WI38 (cell line): Measurements from ENCODE around the gene TRAPPC2B.
"Not testable (repeated sequence)": the region's sequence is repeated elsewhere in the genome, so short reads cannot be mapped to it uniquely, and the experiment has no call there.

Experiments used
- H3K4me3 ChIP-seq: 2 replicates; pipeline ENCODE4 v1.5.1; 2011; ENCODE audit warnings: low read depth, mild to moderate bottlenecking, control low read depth, low read length
- TF ChIP-seq, protein P1 (sequence below): IDR thresholded peaks from 2 replicates; pipeline ENCODE4 v1.5.1; 2012; ENCODE audit warnings: low read depth, mild to moderate bottlenecking, control low read depth, low read length

Gene TRAPPC2B

DNA sequence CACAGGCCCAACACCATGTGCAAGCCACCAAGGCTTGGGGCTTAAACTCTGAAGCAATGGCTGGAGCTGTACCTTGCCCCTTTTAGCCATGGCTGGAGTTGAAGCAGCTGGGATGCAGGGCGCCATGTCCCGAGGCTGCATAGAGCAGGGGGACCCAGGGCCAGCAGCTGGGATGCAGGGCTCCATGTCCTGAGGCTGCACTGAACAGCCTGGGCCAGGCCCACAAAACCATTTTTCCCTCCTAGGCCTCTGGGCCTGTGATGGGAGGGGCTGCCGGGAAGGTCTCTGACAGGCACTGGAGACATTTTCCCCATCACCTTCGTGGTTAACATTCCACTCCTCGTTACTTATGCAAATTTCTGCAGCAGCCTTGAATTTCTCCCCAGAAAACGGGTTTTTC lies 10.8 kb downstream of the TRAPPC2B start:
- H3K4me3 ChIP-seq = no peak overlapping the region
- TF ChIP-seq, protein P1, sequence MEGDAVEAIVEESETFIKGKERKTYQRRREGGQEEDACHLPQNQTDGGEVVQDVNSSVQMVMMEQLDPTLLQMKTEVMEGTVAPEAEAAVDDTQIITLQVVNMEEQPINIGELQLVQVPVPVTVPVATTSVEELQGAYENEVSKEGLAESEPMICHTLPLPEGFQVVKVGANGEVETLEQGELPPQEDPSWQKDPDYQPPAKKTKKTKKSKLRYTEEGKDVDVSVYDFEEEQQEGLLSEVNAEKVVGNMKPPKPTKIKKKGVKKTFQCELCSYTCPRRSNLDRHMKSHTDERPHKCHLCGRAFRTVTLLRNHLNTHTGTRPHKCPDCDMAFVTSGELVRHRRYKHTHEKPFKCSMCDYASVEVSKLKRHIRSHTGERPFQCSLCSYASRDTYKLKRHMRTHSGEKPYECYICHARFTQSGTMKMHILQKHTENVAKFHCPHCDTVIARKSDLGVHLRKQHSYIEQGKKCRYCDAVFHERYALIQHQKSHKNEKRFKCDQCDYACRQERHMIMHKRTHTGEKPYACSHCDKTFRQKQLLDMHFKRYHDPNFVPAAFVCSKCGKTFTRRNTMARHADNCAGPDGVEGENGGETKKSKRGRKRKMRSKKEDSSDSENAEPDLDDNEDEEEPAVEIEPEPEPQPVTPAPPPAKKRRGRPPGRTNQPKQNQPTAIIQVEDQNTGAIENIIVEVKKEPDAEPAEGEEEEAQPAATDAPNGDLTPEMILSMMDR = no peak

DNA sequence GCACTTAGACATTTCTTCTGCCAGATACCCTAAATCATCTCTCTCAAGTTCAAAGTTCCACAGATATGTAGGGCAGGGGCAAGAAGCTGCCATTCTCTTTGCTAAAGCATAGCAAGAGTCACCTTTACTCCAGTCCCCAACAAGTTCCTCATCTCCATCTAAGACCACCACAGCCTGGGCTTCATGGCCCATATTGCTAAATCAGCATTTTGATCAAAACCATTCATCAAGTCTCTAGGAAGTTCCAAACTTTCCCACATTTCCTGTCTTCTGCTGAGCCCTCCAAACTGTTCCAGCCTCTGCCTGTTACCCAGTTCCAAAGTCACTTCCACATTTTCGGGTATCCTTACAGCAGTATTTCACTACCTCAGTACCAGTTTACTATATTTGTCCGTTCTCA lies 11.3 kb downstream of the TRAPPC2B start:
- not testable (repeated sequence) for H3K4me3 ChIP-seq

DNA sequence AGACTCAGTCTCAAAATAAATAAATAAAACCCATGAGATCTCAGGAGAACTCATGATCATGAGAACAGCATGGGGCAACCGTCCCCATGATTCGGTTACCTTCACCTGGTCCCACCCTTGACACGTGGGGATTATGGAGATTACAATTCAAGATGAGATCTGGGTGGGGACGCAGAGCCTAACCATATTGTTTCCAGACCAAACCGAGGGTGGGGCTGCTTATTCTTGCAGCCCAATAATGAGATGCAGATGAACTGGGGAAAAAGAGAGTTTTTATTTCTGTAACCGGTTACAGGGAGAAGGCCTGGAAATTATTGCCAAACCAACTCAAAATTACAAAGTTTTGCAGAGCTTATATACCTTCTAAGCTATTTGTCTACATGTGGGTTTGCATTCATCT lies 12.8 kb downstream of the TRAPPC2B start:
- TF ChIP-seq, protein P1 = no peak
- no peak overlapping the region for H3K4me3 ChIP-seq

DNA sequence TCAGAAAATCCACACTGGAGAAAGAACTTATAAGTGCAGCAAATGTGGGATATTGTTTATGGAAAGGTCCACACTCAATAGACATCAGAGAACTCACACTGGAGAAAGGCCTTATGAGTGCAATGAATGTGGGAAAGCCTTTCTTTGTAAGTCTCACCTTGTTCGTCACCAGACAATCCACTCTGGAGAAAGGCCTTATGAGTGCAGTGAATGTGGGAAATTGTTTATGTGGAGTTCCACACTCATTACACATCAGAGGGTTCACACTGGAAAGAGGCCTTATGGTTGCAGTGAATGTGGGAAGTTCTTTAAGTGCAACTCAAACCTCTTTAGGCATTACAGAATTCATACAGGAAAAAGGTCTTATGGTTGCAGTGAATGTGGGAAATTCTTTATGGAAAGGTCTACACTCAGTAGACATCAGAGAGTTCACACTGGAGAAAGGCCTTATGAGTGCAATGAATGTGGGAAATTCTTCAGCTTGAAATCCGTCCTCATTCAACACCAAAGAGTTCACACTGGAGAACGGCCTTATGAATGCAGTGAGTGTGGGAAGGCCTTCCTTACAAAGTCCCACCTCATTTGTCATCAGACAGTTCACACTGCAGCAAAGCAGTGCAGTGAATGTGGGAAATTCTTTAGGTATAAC lies 14.3 kb downstream of the TRAPPC2B start:
- TF ChIP-seq, protein P1 = no peak

DNA sequence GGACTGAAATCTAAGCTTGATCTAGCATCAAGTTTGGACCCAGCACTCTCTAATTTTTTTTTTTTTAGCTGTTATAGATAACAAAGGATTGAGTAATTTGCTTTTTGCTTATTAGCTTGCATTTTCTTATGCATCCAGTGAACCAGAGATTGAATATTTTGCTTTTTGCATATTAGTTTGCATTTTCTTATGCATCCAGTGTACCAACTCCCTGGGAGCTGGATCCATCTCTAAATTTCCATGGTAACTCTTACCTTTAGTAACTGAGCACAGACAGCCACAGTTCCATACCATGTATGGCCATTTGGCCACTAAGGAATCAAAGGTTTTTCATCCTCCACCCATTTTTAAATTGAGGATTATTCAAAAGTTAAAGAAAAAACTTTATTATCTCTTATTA lies 17.6 kb downstream of the TRAPPC2B start:
- TF ChIP-seq, protein P1 = no peak
- no peak overlapping the region for H3K4me3 ChIP-seq

More for the DNA sequence above, 14.3 kb downstream of the TRAPPC2B start:
- H3K4me3 ChIP-seq = no peak overlapping the region

DNA sequence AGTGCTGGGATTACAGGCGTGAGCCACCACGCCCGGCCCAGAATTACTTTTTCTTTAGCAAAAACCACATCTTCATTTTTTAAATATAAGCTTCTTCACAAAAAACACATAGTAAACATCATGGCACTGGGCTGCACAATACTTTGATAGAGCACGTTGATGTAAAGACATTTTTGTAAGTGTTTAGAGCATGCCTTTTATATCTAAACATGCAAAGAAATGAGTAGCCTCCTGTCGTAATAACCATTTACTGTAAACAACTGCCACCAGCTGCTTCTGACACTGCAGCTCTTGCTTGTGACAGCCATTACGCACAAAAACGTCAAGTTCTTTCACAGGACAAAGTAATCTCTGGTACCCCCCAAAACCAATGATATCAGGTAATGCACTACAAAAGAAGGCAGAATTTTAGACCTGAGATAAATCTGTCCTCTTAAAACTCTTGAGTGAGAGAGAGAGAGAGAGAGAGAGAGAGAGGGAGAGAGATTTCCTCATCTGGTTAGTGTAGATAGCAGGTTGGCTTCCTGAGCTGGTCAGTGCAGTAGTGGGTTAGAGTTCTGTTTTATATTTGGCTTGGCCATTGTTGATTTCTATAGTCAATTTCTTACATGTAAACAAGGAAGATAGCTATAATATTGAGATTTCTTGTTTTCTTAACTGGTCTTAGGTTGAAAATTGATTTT lies 19.6 kb downstream of the TRAPPC2B start:
- TF ChIP-seq, protein P1 = no peak
- no peak overlapping the region for H3K4me3 ChIP-seq

DNA sequence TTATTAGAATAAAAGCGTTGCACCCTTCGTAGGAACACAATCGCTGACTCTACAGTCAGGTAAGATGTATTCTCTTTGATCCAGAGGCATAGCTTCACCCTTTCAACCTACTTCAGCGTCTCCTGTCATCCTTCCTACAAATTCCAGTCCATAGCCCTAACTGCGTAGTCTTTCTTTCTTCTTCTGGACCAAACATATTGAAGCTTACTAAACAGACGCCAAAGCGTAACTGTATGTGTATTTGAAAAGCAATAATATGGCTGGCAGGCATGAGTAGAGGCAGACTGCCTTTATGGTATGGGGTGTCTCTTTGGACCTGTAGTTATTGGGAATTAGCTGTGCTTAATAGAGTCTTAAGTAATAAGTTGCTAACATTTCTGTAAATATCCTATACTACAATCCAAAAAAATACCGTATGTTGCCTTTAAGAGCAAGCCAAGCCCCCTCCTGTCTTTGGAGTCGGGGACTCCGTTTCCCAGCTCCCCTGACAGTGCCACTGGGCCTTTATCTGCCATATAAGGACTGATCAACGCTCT lies 25.9 kb downstream of the TRAPPC2B start:
- TF ChIP-seq, protein P1 = no peak
- peak overlapping the region; percentile 91 for H3K4me3 ChIP-seq
